Activated B cell treated with CpG ODN at 0.5 μM for 24 hours (primary cell): ENCODE data around the gene MAGEB3. TPM values are rescaled to one million over a fixed set of nuclear protein-coding genes. Genes with fewer than 3 reads are reported as not detected.

Experiments used
- ATAC-seq: fragments of 200-7000 bp; cut with Tn5 transposase; one replicate; pipeline ENCODE4 v1.10.0; 2021; ENCODE audit warnings: low read depth, mild to moderate bottlenecking, moderate library complexity
- CTCF ChIA-PET: fragments of 350-600 bp; sonication (Branson Sonifier 250); formaldehyde crosslinking; loops from one replicate; lab custom pipeline; 2021; ENCODE audit warnings: antibody characterized with exemption; lab: Charles Lee
- POLR2A ChIA-PET: fragments of 350-600 bp; sonication (Branson Sonifier 250); formaldehyde crosslinking; loops from one replicate; lab custom pipeline; 2021; ENCODE audit warnings: antibody characterized with exemption; lab: Charles Lee
- DNase-seq: peaks from one replicate; pipeline ENCODE4 v3.0.0; 2022
- H3K27ac Mint-ChIP-seq: one replicate; pipeline ENCODE4 v1.8.0; 2020; ENCODE audit warnings: mixed read lengths
- H3K27me3 Mint-ChIP-seq: one replicate; pipeline ENCODE4 v1.8.0; 2021; ENCODE audit warnings: mixed read lengths
- H3K36me3 Mint-ChIP-seq: one replicate; pipeline ENCODE4 v1.8.0; 2021; ENCODE audit warnings: low read depth, mixed read lengths
- H3K4me1 Mint-ChIP-seq: one replicate; pipeline ENCODE4 v1.8.0; 2021; ENCODE audit warnings: mixed read lengths
- H3K4me3 Mint-ChIP-seq: one replicate; pipeline ENCODE4 v1.8.0; 2020; ENCODE audit warnings: mild to moderate bottlenecking, mixed read lengths
- H3K9me3 Mint-ChIP-seq: one replicate; pipeline ENCODE4 v1.8.0; 2020; ENCODE audit warnings: mixed read lengths
- intact Hi-C: fragments of 100-400 bp; cut with micrococcal nuclease; formaldehyde crosslinking; loops from one replicate; pipeline ENCODE4 v1.15.1; 2024
- total RNA-seq: library from RNA; stranded (reverse); gene quantifications from 2 replicates; pipeline ENCODE4 v1.2.3, GENCODE V29; 2022
- TF ChIP-seq, protein P1 (sequence below): fragments of 200-600 bp; IDR thresholded peaks from one replicate; pipeline ENCODE4 v1.8.0; 2022; ENCODE audit warnings: antibody characterized with exemption, mild to moderate bottlenecking

MAGEB3 gene
- total RNA-seq, 1 donor from 2014 or later = not detected

DNA sequence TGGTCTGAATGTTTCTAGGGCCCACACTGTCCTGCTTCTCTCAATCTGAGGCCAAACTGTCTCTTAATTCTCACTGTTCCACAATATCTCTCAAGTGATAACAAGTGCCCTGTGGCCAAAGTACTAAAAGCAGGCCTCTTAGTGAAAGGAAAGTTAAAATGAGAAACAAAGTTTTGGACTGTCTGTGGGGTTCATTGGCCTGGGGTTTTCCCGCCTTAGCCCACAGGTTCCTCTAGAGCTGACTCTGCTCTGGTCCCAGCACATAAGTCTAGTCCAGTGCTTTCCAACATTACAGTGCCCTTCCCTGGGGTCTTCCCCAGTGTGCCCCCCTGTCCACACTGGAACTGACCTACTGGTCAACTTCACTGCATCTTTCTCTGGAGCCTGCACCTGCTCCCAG is 22.8 kb downstream of the MAGEB3 start:
- Mint-ChIP-seq H3K36me3 (no peaks in the 10 kb centered on the region), H3K27ac (no peak overlapping the region), H3K27me3 (no peaks in the 10 kb centered on the region), H3K4me3 (no peak overlapping the region), H3K9me3 (no peaks in the 10 kb centered on the region), H3K4me1 (no peaks in the 10 kb centered on the region)
- intact Hi-C loops = no loop called here
- TF ChIP-seq, protein P1, sequence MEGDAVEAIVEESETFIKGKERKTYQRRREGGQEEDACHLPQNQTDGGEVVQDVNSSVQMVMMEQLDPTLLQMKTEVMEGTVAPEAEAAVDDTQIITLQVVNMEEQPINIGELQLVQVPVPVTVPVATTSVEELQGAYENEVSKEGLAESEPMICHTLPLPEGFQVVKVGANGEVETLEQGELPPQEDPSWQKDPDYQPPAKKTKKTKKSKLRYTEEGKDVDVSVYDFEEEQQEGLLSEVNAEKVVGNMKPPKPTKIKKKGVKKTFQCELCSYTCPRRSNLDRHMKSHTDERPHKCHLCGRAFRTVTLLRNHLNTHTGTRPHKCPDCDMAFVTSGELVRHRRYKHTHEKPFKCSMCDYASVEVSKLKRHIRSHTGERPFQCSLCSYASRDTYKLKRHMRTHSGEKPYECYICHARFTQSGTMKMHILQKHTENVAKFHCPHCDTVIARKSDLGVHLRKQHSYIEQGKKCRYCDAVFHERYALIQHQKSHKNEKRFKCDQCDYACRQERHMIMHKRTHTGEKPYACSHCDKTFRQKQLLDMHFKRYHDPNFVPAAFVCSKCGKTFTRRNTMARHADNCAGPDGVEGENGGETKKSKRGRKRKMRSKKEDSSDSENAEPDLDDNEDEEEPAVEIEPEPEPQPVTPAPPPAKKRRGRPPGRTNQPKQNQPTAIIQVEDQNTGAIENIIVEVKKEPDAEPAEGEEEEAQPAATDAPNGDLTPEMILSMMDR = no peak
- DNase-seq (no peak), ATAC-seq (no peak)
- CTCF ChIA-PET = no interaction called here
- POLR2A ChIA-PET = no interaction called here

DNA sequence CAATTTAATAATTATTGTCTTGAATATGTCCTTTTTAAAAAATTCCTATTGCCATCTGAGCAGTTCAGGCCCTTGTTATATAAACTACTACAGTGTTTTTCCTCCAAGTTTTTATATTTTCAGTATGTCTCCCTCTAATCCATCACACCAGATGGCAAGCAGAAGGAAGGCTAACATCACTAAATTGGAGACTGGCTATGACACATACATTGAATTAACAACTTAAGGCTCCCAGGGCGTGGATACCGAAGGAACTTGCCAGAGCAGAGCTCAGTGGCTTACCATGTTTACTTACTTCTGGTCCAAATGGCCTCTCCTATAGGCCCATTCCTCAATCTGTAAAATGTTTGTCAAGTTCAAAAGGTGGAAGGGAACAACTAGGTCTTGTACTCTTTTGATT is 29.5 kb downstream of the MAGEB3 start:
- CTCF ChIA-PET = no interaction called here
- H3K9me3 Mint-ChIP-seq = no peaks in the 10 kb centered on the region
- DNase-seq = no peak
- H3K36me3 Mint-ChIP-seq = no peaks in the 10 kb centered on the region
- ATAC-seq = no peak
- intact Hi-C loops = no loop called here
- no peaks in the 10 kb centered on the region for H3K4me1 Mint-ChIP-seq
- no peak overlapping the region for H3K4me3 Mint-ChIP-seq
- no peaks in the 10 kb centered on the region for H3K27me3 Mint-ChIP-seq
- no peak overlapping the region for H3K27ac Mint-ChIP-seq
- POLR2A ChIA-PET = no interaction called here
- TF ChIP-seq, protein P1 = no peak

DNA sequence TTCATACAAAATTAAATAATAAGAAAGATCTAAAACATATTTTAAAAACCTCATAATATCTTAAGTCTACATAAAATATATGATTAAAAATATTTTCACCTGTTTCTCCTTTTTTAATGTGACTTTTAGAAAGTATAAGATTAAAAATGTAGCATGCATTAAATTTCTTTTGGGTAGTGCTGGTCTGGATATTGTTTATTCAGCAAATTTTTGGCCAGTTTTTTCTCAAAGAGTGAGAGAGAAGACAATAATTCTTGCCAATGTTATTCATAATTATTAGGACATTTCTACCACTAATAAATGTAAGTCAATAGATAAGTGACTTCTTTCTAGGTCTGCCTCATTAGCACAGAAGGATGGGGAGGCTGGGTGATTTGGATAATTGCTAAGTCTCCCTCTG is 30.6 kb downstream of the MAGEB3 start:
- CTCF ChIA-PET = no interaction called here
- Mint-ChIP-seq H3K4me1 (no peaks in the 10 kb centered on the region), H3K27me3 (no peaks in the 10 kb centered on the region), H3K27ac (no peak overlapping the region), H3K4me3 (no peak overlapping the region), H3K9me3 (no peaks in the 10 kb centered on the region), H3K36me3 (no peaks in the 10 kb centered on the region)
- TF ChIP-seq, protein P1 = no peak
- intact Hi-C loops = no loop called here
- no peak for DNase-seq
- POLR2A ChIA-PET = no interaction called here
- ATAC-seq = no peak

DNA sequence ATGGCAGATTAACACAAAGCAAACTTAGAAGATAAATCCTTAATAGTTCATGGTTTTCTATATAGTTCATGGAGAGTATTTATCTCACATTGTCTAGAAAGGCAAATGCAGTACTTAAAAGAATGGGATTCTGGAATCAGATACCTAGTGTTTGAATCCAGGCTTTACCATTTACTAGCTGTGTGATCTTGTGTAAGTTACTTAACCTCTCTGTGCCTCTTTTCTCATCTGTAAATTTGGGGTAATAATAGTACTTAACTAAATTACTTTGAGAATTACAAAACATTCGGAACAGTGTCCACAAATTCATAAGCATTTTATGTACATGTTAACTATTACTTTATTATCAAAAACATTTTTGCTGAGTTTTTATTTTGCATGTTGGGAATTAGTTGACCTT is 32.3 kb downstream of the MAGEB3 start:
- H3K27me3 Mint-ChIP-seq = no peaks in the 10 kb centered on the region
- no peaks in the 10 kb centered on the region for H3K4me1 Mint-ChIP-seq
- ChIA-PET CTCF (no interaction called here), POLR2A (no interaction called here)
- H3K4me3 Mint-ChIP-seq = no peak overlapping the region
- DNase-seq (no peak), ATAC-seq (no peak)
- no peaks in the 10 kb centered on the region for H3K9me3 Mint-ChIP-seq
- intact Hi-C loops = no loop called here
- no peaks in the 10 kb centered on the region for H3K36me3 Mint-ChIP-seq
- TF ChIP-seq, protein P1 = no peak
- H3K27ac Mint-ChIP-seq = no peak overlapping the region

DNA sequence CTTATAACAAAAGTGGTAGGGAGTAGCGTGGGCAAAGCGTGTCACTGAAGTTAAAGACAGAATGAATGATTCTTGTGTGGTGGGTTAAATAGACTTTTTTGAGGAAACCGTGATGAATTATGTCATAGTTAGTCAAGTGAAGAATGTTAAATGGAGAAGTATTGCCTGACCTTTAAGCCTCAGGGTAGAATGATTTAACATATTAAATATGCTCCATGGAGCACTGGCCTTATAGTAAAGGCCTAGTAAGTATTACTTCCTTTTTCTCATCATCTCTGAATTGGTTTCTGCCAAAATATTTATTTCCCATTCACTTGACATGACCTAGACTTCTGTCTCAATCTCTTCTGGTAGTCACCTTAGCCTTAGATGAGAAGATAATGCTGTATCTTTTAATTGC is 40.2 kb downstream of the MAGEB3 start:
- no peaks in the 10 kb centered on the region for H3K4me1 Mint-ChIP-seq
- DNase-seq (no peak), ATAC-seq (no peak)
- no peaks in the 10 kb centered on the region for H3K9me3 Mint-ChIP-seq
- ChIA-PET POLR2A (no interaction called here), CTCF (no interaction called here)
- intact Hi-C loops = loop anchor here (10.0 kb wide), 1 partner anchor 324 kb away; no protein-coding TSS in a partner anchor
- TF ChIP-seq, protein P1 = no peak
- no peaks in the 10 kb centered on the region for H3K27me3 Mint-ChIP-seq
- no peak overlapping the region for H3K27ac Mint-ChIP-seq
- H3K4me3 Mint-ChIP-seq = no peak overlapping the region
- H3K36me3 Mint-ChIP-seq = no peaks in the 10 kb centered on the region
